HEK293T (cell line): ENCODE data around the gene ECI1.
"Not testable (repeated sequence)": the region's sequence is repeated elsewhere in the genome, so short reads cannot be mapped to it uniquely, and the experiment has no call there.

Experiments used
- CTCF ChIA-PET: fragments of 350-600 bp; formaldehyde crosslinking; extraction: SDS; loops from one replicate; lab custom pipeline; 2021; ENCODE audit warnings: antibody characterized with exemption, inconsistent platforms; lab: Yijun Ruan, JAX
- POLR2A ChIA-PET: fragments of 350-600 bp; formaldehyde crosslinking; extraction: SDS; loops from one replicate; lab custom pipeline; 2020; ENCODE audit warnings: antibody characterized with exemption, inconsistent platforms; lab: Yijun Ruan, JAX
- DNase-seq: peaks from one replicate; pipeline ENCODE4 v3.0.0; 2012; ENCODE audit warnings: mixed read lengths; ENCODE audit errors: extremely low spot score
- ARNT ChIP-seq: fragments of 450-650 bp; IDR thresholded peaks from 2 replicates; pipeline ENCODE4 v1.6.1; 2017; ENCODE audit warnings: mild to moderate bottlenecking
- BHLHE40 ChIP-seq: fragments of 450-650 bp; IDR thresholded peaks from 2 replicates; pipeline ENCODE4 v1.6.1; 2016; ENCODE audit warnings: mild to moderate bottlenecking, moderate library complexity, borderline replicate concordance
- CTBP1 ChIP-seq: fragments of 450-650 bp; IDR thresholded peaks from 2 replicates; pipeline ENCODE4 v1.6.1; 2016; ENCODE audit warnings: borderline replicate concordance
- ELF4 ChIP-seq: fragments of 450-650 bp; IDR thresholded peaks from 2 replicates; pipeline ENCODE4 v1.6.1; 2017; ENCODE audit warnings: antibody characterized with exemption
- FOXA1 ChIP-seq: fragments of 450-650 bp; IDR thresholded peaks from 2 replicates; pipeline ENCODE4 v1.6.1; 2016; ENCODE audit warnings: mild to moderate bottlenecking
- FOXK2 ChIP-seq: fragments of 450-650 bp; IDR thresholded peaks from 2 replicates; pipeline ENCODE4 v1.6.1; 2016; ENCODE audit warnings: mild to moderate bottlenecking
- FOXM1 ChIP-seq: fragments of 450-650 bp; IDR thresholded peaks from 2 replicates; pipeline ENCODE4 v1.6.1; 2017; ENCODE audit warnings: mild to moderate bottlenecking, borderline replicate concordance
- HDGF ChIP-seq: fragments of 450-650 bp; IDR thresholded peaks from 2 replicates; pipeline ENCODE4 v1.6.1; 2017; ENCODE audit warnings: antibody characterized with exemption, borderline replicate concordance
- L3MBTL2 ChIP-seq: fragments of 450-650 bp; conservative IDR thresholded peaks from 2 replicates; pipeline ENCODE4 v1.6.1; 2016; ENCODE audit warnings: mild to moderate bottlenecking
- LEF1 ChIP-seq: fragments of 450-650 bp; IDR thresholded peaks from 2 replicates; pipeline ENCODE4 v1.6.1; 2017; ENCODE audit warnings: mild to moderate bottlenecking, borderline replicate concordance
- NFRKB ChIP-seq: fragments of 450-650 bp; IDR thresholded peaks from 2 replicates; pipeline ENCODE4 v1.6.1; 2016; ENCODE audit warnings: mild to moderate bottlenecking, moderate library complexity
- PKNOX1 ChIP-seq: fragments of 450-650 bp; IDR thresholded peaks from 2 replicates; pipeline ENCODE4 v1.6.1; 2016
- SP1 ChIP-seq: fragments of 450-650 bp; IDR thresholded peaks from 2 replicates; pipeline ENCODE4 v1.6.1; 2017
- SUZ12 ChIP-seq: fragments of 450-650 bp; IDR thresholded peaks from 2 replicates; pipeline ENCODE4 v1.6.1; 2016; ENCODE audit warnings: mild to moderate bottlenecking
- TARDBP ChIP-seq: fragments of 450-650 bp; IDR thresholded peaks from 2 replicates; pipeline ENCODE4 v1.6.1; 2016
- ZNF384 ChIP-seq: fragments of 450-650 bp; IDR thresholded peaks from 2 replicates; pipeline ENCODE4 v1.6.1; 2016

Gene ECI1

DNA sequence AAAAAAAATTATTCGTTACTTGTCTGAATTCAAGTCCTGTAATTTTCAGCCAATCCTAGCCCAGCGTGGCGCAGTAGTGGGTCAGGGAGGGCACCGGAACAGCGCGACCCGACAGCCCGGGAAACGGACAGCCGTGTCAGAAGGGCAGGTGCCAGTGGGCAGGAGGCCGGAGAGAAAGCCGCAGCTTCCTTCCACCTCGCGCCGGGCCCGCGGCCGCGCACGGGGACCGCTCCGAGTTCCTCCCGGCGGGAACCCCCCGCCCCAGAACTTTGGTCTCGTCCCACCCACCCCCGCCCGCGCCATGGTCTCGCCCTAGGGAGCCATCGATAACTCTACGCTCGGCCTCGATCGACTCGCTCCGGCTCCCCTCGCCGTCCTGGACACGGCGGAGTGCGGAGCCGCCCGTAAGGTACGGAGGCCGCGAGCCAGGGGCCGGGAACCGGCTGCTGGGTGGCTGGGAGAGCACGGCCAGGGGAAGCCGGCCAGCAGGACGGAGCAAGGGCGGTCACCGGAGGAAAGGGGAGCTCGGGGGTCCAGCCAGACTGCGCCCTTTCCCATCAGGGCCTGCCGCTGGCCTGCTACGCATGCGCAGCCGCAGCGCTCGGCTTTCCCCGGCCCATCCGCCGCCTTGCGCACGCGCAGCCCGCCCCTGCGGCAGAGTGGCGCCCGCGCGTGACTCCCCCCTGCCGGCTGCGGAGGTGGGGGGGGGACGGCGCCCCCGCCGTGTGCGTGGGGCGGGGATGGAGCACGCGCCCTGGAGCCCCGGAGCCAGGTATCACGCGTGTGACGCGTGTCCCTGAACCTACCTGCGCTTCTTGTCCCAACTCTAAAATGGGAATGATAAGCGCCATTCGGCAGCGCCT is 46.1 kb downstream of the ECI1 start, which contains the start of gene MLST8:
Gene MLST8, plus strand, starts transcription at position 351 of the 863 bp plus-strand sequence. CDS start 632 bp downstream, outside the sequence.
- DNase-seq: peak; percentile 96
- POLR2A ChIA-PET: interaction anchor here (0.8 to 2.9 kb wide), 8 partner anchors 8 to 183 kb away, joined by 3 to 12 read pairs (median 8); partner anchors contain the start of genes ECI1, PGP and TRAF7
- CTCF ChIA-PET: no interaction called here
- no peak for TF ChIP-seq LEF1
- TF ChIP-seq HDGF: no peak
- no peak; the same call in 1 of the 2 replicates for TF ChIP-seq BHLHE40
- TF ChIP-seq TARDBP: no peak
- no peak for TF ChIP-seq ELF4
- no peak for TF ChIP-seq SUZ12
- peak; percentile 56 for TF ChIP-seq L3MBTL2
- TF ChIP-seq SP1: no peak
- TF ChIP-seq FOXK2: no peak
- TF ChIP-seq FOXA1: no peak
- TF ChIP-seq FOXM1: peak; percentile 89; the same call in 1 of the 2 replicates
- TF ChIP-seq ARNT: no peak
- no peak for TF ChIP-seq CTBP1
- TF ChIP-seq PKNOX1: no peak
- TF ChIP-seq ZNF384: no peak
- no peak for TF ChIP-seq NFRKB

- ChIA-PET CTCF (no interaction called here), POLR2A (interaction anchor here (0.6 to 2.9 kb wide), 9 partner anchors 8 to 231 kb away, joined by 3 to 12 read pairs (median 6); partner anchors contain the start of genes ECI1, PGP and TRAF7)
- DNase-seq: no peak
- no peak for TF ChIP-seq TARDBP
- TF ChIP-seq L3MBTL2: no peak
- no peak for TF ChIP-seq FOXK2
- TF ChIP-seq SUZ12: no peak
Measured at GRCh38 chr16:2204416-2205103, 46.8 kb downstream of the ECI1 start.

GRCh38 chr16:2203119-2203688 is 48.2 kb downstream of the ECI1 start:
- CTCF ChIA-PET, DNase-seq: not testable (repeated sequence)
- POLR2A ChIA-PET: interaction anchor here (0.8 to 2.0 kb wide), 8 partner anchors 8 to 238 kb away, joined by 3 to 7 read pairs (median 4); partner anchors contain the start of genes PGP, RPS2 and TRAF7

- POLR2A ChIA-PET: interaction anchor here (1.8 to 2.0 kb wide), 2 partner anchors 14 to 15 kb away, joined by 4 read pairs; partner anchors contain the start of gene PGP
- DNase-seq: no peak
- TF ChIP-seq ZNF384: no peak
- CTCF ChIA-PET: no interaction called here
Measured at GRCh38 chr16:2200313-2200712, 51.1 kb downstream of the ECI1 start.

DNA sequence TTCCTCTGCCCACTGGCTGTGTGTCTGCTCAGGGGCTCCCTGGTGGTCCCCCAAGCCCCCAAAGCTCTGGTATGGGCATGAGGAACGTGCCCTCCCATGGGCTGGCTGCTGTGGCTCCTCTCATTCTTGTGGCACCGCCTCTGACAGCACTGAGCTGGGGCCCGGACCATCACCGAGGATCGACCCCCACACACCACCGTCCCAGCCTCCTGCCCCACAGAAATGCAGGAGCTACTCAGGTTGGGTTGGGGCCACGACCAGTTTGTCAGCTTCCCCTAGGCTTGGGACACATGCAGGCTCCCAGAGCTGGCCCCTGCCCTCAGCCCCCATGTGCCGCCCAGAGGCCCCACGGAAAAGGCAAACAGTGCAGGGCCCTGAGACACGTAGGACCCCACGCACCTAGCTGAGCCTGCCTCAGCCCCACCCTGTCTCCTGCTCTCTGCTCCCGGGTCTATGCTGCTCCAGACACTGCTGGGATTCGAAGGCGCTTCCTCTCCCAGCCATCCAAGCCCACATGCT is 51.7 kb downstream of the ECI1 start:
- POLR2A ChIA-PET: interaction anchor here (0.6 to 2.0 kb wide), 3 partner anchors 15 to 87 kb away, joined by 3 to 4 read pairs (median 4); partner anchors contain the start of gene PGP
- no peak for TF ChIP-seq LEF1
- no peak for TF ChIP-seq HDGF
- TF ChIP-seq ZNF384: no peak
- TF ChIP-seq PKNOX1: no peak
- no peak for TF ChIP-seq SP1
- DNase-seq: no peak
- CTCF ChIA-PET: no interaction called here

GRCh38 chr16:2199095-2199494 is 52.3 kb downstream of the ECI1 start:
- ChIA-PET CTCF (no interaction called here), POLR2A (interaction anchor here (0.6 to 2.0 kb wide), 3 partner anchors 15 to 88 kb away, joined by 3 to 4 read pairs (median 4); partner anchors contain the start of gene PGP)
- no peak for DNase-seq
- no peak for TF ChIP-seq ARNT
- TF ChIP-seq NFRKB: no peak
- TF ChIP-seq TARDBP: no peak
- TF ChIP-seq L3MBTL2: no peak
- TF ChIP-seq FOXM1: no peak
- TF ChIP-seq FOXK2: no peak
- TF ChIP-seq PKNOX1: no peak
- TF ChIP-seq SP1: no peak
- no peak for TF ChIP-seq FOXA1
- no peak for TF ChIP-seq CTBP1
- TF ChIP-seq BHLHE40: no peak
- no peak for TF ChIP-seq HDGF
- TF ChIP-seq SUZ12: no peak
- TF ChIP-seq ELF4: no peak
- no peak for TF ChIP-seq ZNF384
- no peak for TF ChIP-seq LEF1
